K562 (cell line): ENCODE data around the gene CRACR2B. TPM values are rescaled to one million over a fixed set of nuclear protein-coding genes. Genes with fewer than 3 reads are reported as not detected.

Experiments used
- CBX3 ChIP-seq, 2 experiments: IDR thresholded peaks; 1 replicate in 1 of 2; 2 replicates in 1 of 2; pipeline ENCODE4 v1.6.1; 2012; ENCODE audit warnings: inconsistent platforms in 2 of 2, low read length in 2 of 2, borderline replicate concordance in 1 of 2, control low read depth in 1 of 2
- COPS2 ChIP-seq: fragments of 450-650 bp; conservative IDR thresholded peaks from 2 replicates; pipeline ENCODE4 v1.6.1; 2016; ENCODE audit warnings: mild to moderate bottlenecking, moderate library complexity
- DACH1 ChIP-seq: fragments of 450-650 bp; IDR thresholded peaks from 2 replicates; pipeline ENCODE4 v1.6.1; 2018; ENCODE audit not compliant: partially characterized antibody
- FOXK2 ChIP-seq, 2 experiments: fragments of 450-650 bp; IDR thresholded peaks in 1 of 2; conservative IDR thresholded peaks in 1 of 2; 2 replicates each; pipeline ENCODE4 v1.6.1; 2016; ENCODE audit warnings: low read depth in 2 of 2, mild to moderate bottlenecking in 1 of 2
- GABPB2 ChIP-seq: fragments of 250-450 bp; sonication (Bioruptor Pico); conservative IDR thresholded peaks from 2 replicates; pipeline ENCODE4 v1.5.1; 2021; ENCODE audit warnings: mild to moderate bottlenecking
- HNRNPK ChIP-seq: fragments of 200-400 bp; formaldehyde crosslinking; IDR thresholded peaks from one replicate; pipeline ENCODE4 v1.6.1; 2018; ENCODE audit warnings: mild to moderate bottlenecking, low read depth, low read length; ENCODE audit not compliant: poor library complexity, severe bottlenecking
- IFI16 ChIP-seq: fragments of 250-450 bp; sonication (Bioruptor Pico); IDR thresholded peaks from 2 replicates; pipeline ENCODE4 v2.1.2; 2022; ENCODE audit warnings: mild to moderate bottlenecking, inconsistent platforms
- KLF1 ChIP-seq: fragments of 450-650 bp; IDR thresholded peaks from 2 replicates; pipeline ENCODE4 v1.6.1; 2016; ENCODE audit warnings: missing genetic modification characterization, missing compliant biosample characterization
- L3MBTL2 ChIP-seq: fragments of 450-650 bp; IDR thresholded peaks from 2 replicates; pipeline ENCODE4 v1.6.1; 2016; ENCODE audit warnings: mild to moderate bottlenecking, moderate library complexity
- MCM5 ChIP-seq: fragments of 450-650 bp; IDR thresholded peaks from 2 replicates; pipeline ENCODE4 v1.6.1; 2016; ENCODE audit warnings: low read depth
- NR2C2 ChIP-seq, 2 experiments: fragments of 200-800 bp in 1 of 2; sonication (Bioruptor generic) in 1 of 2; sonication (generic) in 1 of 2; formaldehyde crosslinking in 1 of 2; IDR thresholded peaks; 2 replicates each; pipeline versions ENCODE4 v1.6.1 to v1.8.0; 2016 to 2022; ENCODE audit warnings: mild to moderate bottlenecking in 1 of 2, missing compliant biosample characterization in 1 of 2, missing genetic modification characterization in 1 of 2, missing genetic modification reagents in 1 of 2
- RBBP5 ChIP-seq: fragments of 200-600 bp; sonication (generic); IDR thresholded peaks from 2 replicates; pipeline ENCODE4 v1.6.1; 2012; ENCODE audit warnings: borderline replicate concordance, mild to moderate bottlenecking, low read length, control low read depth, inconsistent platforms; ENCODE audit not compliant: insufficient read depth, poor library complexity, severe bottlenecking
- SMC3 ChIP-seq: conservative IDR thresholded peaks from 2 replicates; pipeline ENCODE4 v1.6.1; 2011; ENCODE audit warnings: low read depth, low read length, improper control_type of control experiment; ENCODE audit not compliant: insufficient read depth
- STAG1 ChIP-seq: sonication (generic); formaldehyde crosslinking; IDR thresholded peaks from 2 replicates; pipeline ENCODE4 v1.5.0; 2020; ENCODE audit warnings: missing genetic modification reagents, borderline replicate concordance
- TAL1 ChIP-seq: fragments of 450-650 bp; IDR thresholded peaks from 2 replicates; pipeline ENCODE4 v1.6.1; 2016; ENCODE audit warnings: mild to moderate bottlenecking
- YBX1 ChIP-seq: fragments of 450-650 bp; IDR thresholded peaks from 2 replicates; pipeline ENCODE4 v1.7.1; 2016; ENCODE audit warnings: mild to moderate bottlenecking
- ZBTB1 ChIP-seq: sonication (generic); formaldehyde crosslinking; IDR thresholded peaks from 2 replicates; pipeline ENCODE4 v1.8.1; 2023; ENCODE audit warnings: missing genetic modification reagents, low read depth, mild to moderate bottlenecking, borderline replicate concordance
- ZFX ChIP-seq: sonication (generic); formaldehyde crosslinking; IDR thresholded peaks from 2 replicates; pipeline ENCODE4 v1.8.0; 2022; ENCODE audit warnings: mild to moderate bottlenecking, missing genetic modification reagents, moderate library complexity
- ZNF24 ChIP-seq: fragments of 450-650 bp; IDR thresholded peaks from 2 replicates; pipeline ENCODE4 v1.6.1; 2016
- ZNF41 ChIP-seq: fragments of 250-450 bp; sonication (Bioruptor Pico); conservative IDR thresholded peaks from 2 replicates; pipeline ENCODE4 v1.4.0; 2020; ENCODE audit warnings: mild to moderate bottlenecking
- ZNF436 ChIP-seq: fragments of 250-450, 450-650 bp; sonication (Bioruptor Pico); formaldehyde crosslinking; IDR thresholded peaks from 2 replicates; pipeline ENCODE4 v1.7.0; 2020; ENCODE audit warnings: mild to moderate bottlenecking
- ZNF561 ChIP-seq: fragments of 450-650 bp; formaldehyde crosslinking; conservative IDR thresholded peaks from 2 replicates; pipeline ENCODE4 v1.4.0; 2020; ENCODE audit warnings: mild to moderate bottlenecking, moderate library complexity
- polyA plus RNA-seq, 8 experiments: library from polyadenylated mRNA; depleted of rRNA in 4 of 8; stranded (reverse) in 5 of 8; unstranded in 3 of 8; fragments of >200 nt; fragmentation: Nextera tagmentation in 2 of 8; fragmentation: Illumina TruSeq in 1 of 8; extraction: Ambion mirVana in 2 of 8; extraction: Trizol in 1 of 8; gene quantifications; 2 replicates each; pipeline versions ENCODE4 v1.2.1 to v1.2.3, GENCODE V29; 2011 to 2014; ENCODE audit warnings: inconsistent platforms in 1 of 8, missing spikeins in 1 of 8
- total RNA-seq, 7 experiments: library from RNA; depleted of rRNA in 6 of 7; stranded (reverse); fragments of >200 nt in 6 of 7; fragmentation: Illumina TruSeq in 2 of 7; extraction: Trizol in 2 of 7; gene quantifications; 2 replicates each; pipeline versions ENCODE4 v1.2.1 to v1.2.3, GENCODE V29; 2011 to 2021; ENCODE audit warnings: low replicate concordance in 1 of 7
- TF ChIP-seq, protein P1 (sequence below): IDR thresholded peaks from 3 replicates; pipeline ENCODE4 v1.6.1; 2011; ENCODE audit warnings: borderline replicate concordance, mild to moderate bottlenecking; ENCODE audit not compliant: insufficient read length, insufficient read depth
- TF ChIP-seq, protein P2 (sequence below): fragments of 250-450 bp; sonication (Bioruptor Pico); IDR thresholded peaks from 2 replicates; pipeline ENCODE4 v1.4.0; 2020
- TF ChIP-seq, protein P3 (sequence below): fragments of 150-350 bp; conservative IDR thresholded peaks from 2 replicates; pipeline ENCODE4 v1.6.1; 2014; ENCODE audit warnings: low read length

Gene CRACR2B
- total and polyA plus RNA-seq, 9 of the 15 experiments (the other 6 are each of a cell fraction or from before 2014, with no cell fraction given): 0.10 to 51.0 (median 6.0) TPM

DNA sequence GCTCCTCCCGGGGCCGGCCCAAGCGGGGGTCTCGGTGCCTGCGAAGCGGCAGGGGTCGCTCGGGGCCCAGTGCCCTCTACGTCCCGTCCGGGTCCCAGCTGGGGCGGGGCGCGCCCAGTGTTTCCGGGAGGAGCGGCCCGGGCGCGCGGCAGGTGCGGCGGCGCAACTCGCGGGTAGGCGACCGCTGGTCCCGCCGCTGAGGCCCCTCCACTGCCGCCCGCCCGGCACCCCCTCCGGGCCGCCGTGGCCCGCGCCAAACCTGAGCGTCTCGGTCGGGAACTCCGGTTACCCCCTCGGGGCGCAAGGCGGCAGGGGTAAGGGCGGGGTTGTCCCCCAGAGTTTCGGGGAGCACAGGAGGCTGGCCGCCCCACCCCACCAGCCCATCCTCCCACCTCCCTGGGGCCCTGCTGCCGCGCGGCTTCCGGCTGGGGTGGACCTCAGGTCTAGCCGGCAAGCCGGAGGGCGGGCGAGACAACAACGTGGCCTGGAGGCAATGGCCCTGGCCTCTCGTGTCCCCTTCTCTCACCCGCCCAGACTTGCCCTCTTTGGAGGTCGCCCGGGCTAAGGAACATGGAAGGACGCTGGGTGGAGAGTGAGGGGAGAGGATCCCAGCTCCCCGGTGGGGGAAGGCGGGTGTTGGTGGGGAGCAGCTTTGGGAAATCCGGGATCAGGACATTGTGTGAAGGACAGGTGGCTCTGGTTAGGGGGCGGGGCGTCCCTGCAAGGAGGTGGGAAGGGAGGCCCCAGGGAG, 398 bp upstream of the CRACR2B start (continued):
- TF ChIP-seq COPS2: no peak
- TF ChIP-seq SMC3: no peak
- TF ChIP-seq ZNF24: no peak
- TF ChIP-seq HNRNPK: no peak
- no peak for TF ChIP-seq GABPB2 (CRISPR knock-in tag)
- TF ChIP-seq TAL1: no peak
- peak; percentile 86 for TF ChIP-seq ZFX (CRISPR knock-in tag)
- no peak for TF ChIP-seq STAG1 (CRISPR knock-in tag)
- no peak for TF ChIP-seq DACH1
- no peak; the same call in 1 of the 2 replicates for TF ChIP-seq KLF1 (tag)
- TF ChIP-seq MCM5: no peak
- TF ChIP-seq YBX1: no peak
- no peak for TF ChIP-seq ZBTB1 (CRISPR knock-in tag)
- TF ChIP-seq ZNF436: no peak
- TF ChIP-seq FOXK2 (conservative IDR thresholded peaks at IDR 0.05 in 1 of 2, IDR thresholded peaks at IDR 0.05 in 1 of 2; ENCODE audit: low read depth in 2 of 2): peak in 1 of 2 experiments; percentile 30; a peak in 1 of 4 replicates
- TF ChIP-seq L3MBTL2: peak; percentile 83
- no peak for TF ChIP-seq CBX3 (IDR thresholded peaks at IDR 0.05; ENCODE audit: borderline replicate concordance in 1 of 2, low read length in 2 of 2)
- TF ChIP-seq ZNF561 (CRISPR knock-in tag): no peak
- no peak for TF ChIP-seq ZNF41 (CRISPR knock-in tag)
- no peak for TF ChIP-seq IFI16 (CRISPR knock-in tag)
- TF ChIP-seq, protein P1, sequence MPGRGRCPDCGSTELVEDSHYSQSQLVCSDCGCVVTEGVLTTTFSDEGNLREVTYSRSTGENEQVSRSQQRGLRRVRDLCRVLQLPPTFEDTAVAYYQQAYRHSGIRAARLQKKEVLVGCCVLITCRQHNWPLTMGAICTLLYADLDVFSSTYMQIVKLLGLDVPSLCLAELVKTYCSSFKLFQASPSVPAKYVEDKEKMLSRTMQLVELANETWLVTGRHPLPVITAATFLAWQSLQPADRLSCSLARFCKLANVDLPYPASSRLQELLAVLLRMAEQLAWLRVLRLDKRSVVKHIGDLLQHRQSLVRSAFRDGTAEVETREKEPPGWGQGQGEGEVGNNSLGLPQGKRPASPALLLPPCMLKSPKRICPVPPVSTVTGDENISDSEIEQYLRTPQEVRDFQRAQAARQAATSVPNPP: no peak
- no peak for TF ChIP-seq NR2C2 (CRISPR knock-in tag; IDR thresholded peaks at IDR 0.05)
- peak; percentile 46 for TF ChIP-seq NR2C2 (tag; IDR thresholded peaks at IDR 0.05)
- TF ChIP-seq, protein P2, sequence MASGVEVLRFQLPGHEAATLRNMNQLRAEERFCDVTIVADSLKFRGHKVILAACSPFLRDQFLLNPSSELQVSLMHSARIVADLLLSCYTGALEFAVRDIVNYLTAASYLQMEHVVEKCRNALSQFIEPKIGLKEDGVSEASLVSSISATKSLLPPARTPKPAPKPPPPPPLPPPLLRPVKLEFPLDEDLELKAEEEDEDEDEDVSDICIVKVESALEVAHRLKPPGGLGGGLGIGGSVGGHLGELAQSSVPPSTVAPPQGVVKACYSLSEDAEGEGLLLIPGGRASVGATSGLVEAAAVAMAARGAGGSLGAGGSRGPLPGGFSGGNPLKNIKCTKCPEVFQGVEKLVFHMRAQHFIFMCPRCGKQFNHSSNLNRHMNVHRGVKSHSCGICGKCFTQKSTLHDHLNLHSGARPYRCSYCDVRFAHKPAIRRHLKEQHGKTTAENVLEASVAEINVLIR (CRISPR knock-in tag): no peak
- TF ChIP-seq, protein P3, sequence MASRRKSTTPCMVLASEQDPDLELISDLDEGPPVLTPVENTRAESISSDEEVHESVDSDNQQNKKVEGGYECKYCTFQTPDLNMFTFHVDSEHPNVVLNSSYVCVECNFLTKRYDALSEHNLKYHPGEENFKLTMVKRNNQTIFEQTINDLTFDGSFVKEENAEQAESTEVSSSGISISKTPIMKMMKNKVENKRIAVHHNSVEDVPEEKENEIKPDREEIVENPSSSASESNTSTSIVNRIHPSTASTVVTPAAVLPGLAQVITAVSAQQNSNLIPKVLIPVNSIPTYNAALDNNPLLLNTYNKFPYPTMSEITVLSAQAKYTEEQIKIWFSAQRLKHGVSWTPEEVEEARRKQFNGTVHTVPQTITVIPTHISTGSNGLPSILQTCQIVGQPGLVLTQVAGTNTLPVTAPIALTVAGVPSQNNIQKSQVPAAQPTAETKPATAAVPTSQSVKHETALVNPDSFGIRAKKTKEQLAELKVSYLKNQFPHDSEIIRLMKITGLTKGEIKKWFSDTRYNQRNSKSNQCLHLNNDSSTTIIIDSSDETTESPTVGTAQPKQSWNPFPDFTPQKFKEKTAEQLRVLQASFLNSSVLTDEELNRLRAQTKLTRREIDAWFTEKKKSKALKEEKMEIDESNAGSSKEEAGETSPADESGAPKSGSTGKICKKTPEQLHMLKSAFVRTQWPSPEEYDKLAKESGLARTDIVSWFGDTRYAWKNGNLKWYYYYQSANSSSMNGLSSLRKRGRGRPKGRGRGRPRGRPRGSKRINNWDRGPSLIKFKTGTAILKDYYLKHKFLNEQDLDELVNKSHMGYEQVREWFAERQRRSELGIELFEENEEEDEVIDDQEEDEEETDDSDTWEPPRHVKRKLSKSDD: no peak
- no peak for TF ChIP-seq RBBP5
